Measurements from ENCODE around the gene FAM83D. TPM values are rescaled to one million over a fixed set of nuclear protein-coding genes. Genes with fewer than 3 reads are reported as not detected.

Gene FAM83D
- total RNA-seq, 1 donor: 17.7 TPM

GRCh38 chr20:38883081-38883980 is 42.9 kb upstream of the FAM83D start:
- no peak for DNase-seq (ENCODE audit: low read depth)
- no peak for TF ChIP-seq CTCF (IDR thresholded peaks at IDR 0.05; ENCODE audit: insufficient read depth, low read depth, low read length)
- H3K4me3 ChIP-seq (ENCODE audit: low read depth, low read length): no peak overlapping the region

GRCh38 chr20:38883981-38884733 is 42.1 kb upstream of the FAM83D start:
- DNase-seq (ENCODE audit: low read depth): no peak
- H3K4me3 ChIP-seq (ENCODE audit: low read depth, low read length): no peak overlapping the region
- no peak for TF ChIP-seq CTCF (IDR thresholded peaks at IDR 0.05; ENCODE audit: insufficient read depth, low read depth, low read length)

- H3K4me3 ChIP-seq (ENCODE audit: low read depth, low read length): no peak overlapping the region
Measured at GRCh38 chr20:38885357-38885756, 40.9 kb upstream of the FAM83D start.

GRCh38 chr20:38888059-38888831 is 38.0 kb upstream of the FAM83D start:
- no peak for TF ChIP-seq CTCF (IDR thresholded peaks at IDR 0.05; ENCODE audit: insufficient read depth, low read depth, low read length)
- DNase-seq (ENCODE audit: low read depth): no peak
- no peak overlapping the region for H3K4me3 ChIP-seq (ENCODE audit: low read depth, low read length)

More at GRCh38 chr20:38885357-38885756, 40.9 kb upstream of the FAM83D start:
- DNase-seq (ENCODE audit: low read depth): no peak
- no peak for TF ChIP-seq CTCF (IDR thresholded peaks at IDR 0.05; ENCODE audit: insufficient read depth, low read depth, low read length)

- TF ChIP-seq CTCF (IDR thresholded peaks at IDR 0.05; ENCODE audit: insufficient read depth, low read depth, low read length): no peak
- no peak for DNase-seq (ENCODE audit: low read depth)
- no peak overlapping the region for H3K4me3 ChIP-seq (ENCODE audit: low read depth, low read length)
Measured at GRCh38 chr20:38889050-38889449, 37.2 kb upstream of the FAM83D start.

GRCh38 chr20:38889792-38890496 is 36.3 kb upstream of the FAM83D start:
- no peak overlapping the region for H3K4me3 ChIP-seq (ENCODE audit: low read depth, low read length)
- no peak for DNase-seq (ENCODE audit: low read depth)
- TF ChIP-seq CTCF (IDR thresholded peaks at IDR 0.05; ENCODE audit: insufficient read depth, low read depth, low read length): no peak

Measured in fibroblast of villous mesenchyme (primary cell).